Non-pigmented ciliary epithelial cell (primary cell): ENCODE measurements around the gene BMP2.

ENCODE experiments used
- DNase-seq: peaks from one replicate; pipeline ENCODE4 v3.0.0-alpha.2; 2010; ENCODE audit warnings: low read depth

BMP2 gene

DNA sequence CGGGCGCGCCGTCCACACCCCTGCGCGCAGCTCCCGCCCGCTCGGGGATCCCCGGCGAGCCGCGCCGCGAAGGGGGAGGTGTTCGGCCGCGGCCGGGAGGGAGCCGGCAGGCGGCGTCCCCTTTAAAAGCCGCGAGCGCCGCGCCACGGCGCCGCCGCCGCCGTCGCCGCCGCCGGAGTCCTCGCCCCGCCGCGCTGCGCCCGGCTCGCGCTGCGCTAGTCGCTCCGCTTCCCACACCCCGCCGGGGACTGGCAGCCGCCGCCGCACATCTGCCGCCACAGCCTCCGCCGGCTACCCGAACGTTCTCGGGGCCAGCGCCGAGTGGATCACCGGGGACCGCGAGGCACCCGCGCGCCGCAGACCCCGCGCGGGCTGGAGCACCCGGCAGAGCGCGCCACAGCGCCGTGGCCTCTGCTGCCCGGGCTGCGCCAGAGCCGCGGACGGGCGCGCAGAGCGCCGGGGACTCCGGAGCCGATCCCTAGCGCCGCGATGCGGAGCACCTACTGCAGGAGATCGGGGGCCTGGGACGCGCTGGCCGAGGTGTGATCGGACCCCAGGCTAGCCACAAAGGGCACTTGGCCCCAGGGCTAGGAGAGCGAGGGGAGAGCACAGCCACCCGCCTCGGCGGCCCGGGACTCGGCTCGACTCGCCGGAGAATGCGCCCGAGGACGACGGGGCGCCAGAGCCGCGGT is at the start of gene BMP2:
BMP2 (plus strand) TSS at position 151 of the 692 bp plus-strand sequence. CDS start 2,441 bp downstream, outside the sequence.
- no peak for DNase-seq

DNA sequence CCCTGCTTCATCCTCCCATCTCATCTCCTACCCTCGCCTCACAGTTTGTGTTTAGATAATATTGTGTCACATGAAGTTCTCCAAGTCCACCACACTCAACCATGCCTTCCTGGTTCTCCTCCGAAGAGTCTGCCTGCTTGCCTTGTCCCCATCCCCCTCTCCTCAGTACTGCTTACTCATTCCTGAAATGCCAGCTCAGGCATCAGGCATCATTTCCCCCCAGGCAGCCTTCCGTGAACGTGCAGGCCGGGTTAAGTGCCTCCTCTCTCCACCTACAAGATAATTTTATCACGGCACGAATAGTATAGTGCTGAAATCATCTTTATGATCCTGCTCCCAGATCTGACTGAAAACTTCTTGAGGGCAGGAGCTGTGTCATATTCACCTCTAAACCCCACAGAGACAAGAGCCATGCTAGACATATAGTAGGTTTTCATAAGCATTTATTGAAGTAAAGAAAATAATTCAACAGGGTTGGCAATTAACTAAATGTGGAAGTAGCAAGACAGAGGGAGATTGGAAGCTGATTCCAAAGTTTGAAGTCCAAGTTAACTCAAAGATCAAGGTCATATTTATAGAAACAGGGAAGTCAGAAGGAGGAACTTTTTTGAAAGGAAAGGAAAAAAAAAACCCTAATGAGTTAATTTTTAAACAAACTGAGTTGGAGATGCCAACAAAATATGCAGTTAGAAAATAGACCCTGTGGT is 48.7 kb upstream of the BMP2 start:
- no peak for DNase-seq

DNA sequence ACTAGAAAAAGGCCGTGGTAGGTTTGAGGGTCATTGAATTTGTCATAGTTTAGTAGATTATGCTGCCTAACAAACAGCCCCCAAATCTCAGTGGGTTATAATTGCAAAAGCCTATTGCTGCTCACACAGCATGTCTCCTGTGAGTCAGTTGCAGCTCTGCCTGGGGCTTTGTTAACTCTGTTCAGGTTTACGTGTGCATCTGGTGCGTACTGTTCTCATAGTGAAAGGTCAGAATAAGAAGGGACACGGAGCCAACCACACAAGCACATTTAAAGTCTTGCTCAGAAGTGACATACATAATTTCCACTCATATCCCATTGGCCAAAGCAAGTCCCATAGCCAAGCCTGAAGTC is 48.1 kb upstream of the BMP2 start:
- no peak for DNase-seq

DNA sequence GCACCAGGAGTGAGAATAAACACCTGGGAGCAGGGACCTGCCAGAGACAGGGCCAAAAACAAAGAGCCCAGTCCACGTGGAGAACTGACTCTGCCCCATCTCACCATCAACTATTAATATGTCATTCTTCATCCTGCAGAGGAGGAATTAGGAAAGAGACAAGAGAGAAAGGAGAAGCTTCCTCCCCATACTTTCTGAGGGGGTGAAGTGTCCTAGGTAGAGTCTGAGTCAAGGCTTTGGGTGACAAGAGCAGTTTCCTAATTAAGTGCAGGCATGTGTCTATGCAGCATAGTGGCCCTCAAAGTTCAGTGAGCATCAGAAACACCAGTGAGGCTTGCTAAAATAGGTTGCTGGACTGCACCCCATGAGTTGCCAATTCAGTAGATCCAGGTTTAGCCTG is 40.7 kb upstream of the BMP2 start:
- no peak for DNase-seq

DNA sequence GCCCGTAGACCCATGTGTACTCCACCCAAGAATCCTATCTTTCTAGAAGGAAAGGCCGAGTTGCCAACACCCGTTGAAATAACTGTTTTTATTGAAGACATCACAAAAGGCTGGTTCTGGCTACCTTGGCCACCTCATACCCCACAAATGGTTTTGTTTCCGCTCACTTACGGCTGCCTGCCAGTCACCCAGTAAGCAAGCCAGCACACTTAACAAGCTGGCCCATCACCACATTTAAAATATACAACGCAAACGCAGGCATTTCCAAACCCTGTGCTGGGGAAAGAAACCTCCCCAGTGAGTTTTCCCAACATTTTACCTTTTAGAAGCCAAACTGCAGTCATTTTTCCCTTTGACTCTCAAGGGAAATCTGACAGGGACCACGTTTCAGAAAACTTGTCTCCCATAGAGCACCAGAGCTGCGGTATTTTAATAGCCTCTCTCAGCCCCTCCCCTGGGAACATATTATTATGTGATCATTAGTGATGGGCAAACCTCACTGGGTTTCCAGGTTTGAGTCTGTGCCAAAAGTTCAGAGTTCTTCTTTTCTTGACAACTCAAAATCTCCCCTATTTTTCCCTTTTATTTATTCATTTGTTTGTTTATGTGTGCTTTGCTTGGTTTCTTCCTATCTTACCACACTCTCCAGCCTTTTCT is 36.7 kb upstream of the BMP2 start:
- DNase-seq, result no peak

DNA sequence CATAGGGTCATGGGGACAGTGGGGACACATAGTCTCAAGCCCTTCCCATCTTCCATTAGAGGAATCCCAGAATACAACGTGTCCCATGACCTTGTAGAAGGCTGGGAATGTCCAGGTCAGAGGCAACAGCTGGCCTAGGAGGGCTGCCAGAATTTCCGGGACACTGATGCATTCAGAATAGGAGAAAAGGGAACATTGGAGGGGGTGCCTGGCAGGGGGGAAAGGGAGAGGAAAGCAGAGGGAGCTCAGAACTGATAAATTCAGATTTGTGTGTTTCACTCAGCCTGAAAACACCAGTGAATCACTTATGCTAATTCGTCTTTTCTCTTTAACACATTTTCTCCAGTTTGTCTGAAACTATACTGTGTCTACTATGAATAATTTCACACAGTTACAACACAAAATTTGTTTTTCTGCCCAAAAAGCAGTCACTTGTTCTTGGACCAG is 35.5 kb upstream of the BMP2 start:
- DNase-seq, result no peak

DNA sequence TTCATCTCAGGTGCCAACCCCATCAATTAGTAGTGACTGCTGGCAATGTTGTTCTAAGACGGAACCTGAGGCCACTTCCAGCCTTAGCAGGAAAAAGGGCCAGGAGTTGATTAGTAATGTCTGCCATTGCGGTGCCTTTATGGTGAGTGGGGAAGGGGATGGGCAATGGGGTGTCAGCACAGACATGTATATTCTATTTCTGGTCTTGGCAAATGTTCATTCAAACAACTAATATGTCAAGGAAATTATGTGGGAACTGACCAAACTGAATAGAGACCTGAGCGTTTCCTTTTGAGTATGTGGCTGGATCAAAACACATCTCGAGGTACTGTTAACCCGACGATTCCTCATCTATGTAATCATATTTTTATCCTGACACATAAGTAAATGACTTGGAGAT is 34.6 kb upstream of the BMP2 start:
- no peak for DNase-seq

DNA sequence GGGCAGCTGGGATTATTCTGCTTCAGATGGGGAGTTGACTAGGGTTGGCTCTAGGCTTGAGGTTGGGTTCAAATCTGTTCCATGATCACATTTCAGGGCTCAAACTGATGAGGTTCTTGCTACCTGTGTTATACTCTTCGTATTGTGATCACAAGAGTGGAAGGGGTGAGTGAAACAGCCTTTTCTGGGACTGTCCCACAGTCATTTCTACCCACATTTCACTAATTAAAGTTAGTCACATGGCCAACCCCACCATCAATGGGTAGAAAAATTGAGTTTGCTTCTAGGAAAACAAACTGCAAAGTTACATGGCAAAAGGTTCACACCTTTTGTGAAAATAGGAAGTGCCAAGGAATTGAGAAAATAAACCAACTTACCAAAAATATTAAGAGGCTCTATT is 33.5 kb upstream of the BMP2 start:
- DNase-seq, result no peak

DNA sequence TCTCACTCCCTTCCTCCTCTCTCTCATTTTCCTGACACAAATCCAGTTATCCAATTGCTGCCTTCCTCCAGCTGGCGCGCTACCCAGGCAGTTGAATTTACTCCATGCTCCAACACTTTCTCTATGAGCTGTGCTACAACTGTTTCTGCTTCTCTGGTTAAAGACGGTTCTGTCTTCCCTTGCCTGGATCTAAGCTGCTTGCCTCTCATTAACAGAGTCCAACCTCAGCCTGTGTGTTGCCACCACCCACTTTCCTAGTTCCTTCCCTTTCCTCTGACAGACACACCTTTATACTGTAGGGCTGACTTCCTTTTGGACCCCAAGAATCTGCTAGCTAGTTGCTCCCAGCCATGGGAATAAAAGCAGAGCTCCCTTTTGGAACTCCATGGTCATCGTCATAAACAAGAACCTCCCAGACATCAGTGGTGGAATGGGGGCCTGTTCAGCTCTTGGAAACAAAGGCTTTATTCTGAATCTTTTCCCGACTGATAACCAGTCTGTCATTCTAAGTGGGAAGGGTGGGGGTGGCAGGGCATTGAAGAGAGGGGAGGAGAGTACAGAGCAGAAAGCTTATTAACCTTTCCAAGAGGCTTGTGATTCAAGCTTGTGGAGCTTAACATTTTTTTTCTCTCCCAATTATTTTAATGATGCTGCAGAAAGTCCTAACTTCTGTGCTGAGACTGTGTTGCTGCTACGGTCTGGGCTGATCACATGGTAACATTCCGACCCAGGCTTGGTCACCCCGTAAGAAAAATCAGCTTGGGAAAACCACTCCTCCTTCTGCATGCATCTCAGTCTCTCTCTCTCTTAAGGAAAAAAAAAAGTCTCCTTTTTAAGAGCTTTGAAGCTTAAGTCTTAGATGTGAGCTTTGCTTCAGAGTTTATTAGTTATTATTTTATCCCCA is 31.3 kb upstream of the BMP2 start:
- DNase-seq, result peak; percentile 17

DNA sequence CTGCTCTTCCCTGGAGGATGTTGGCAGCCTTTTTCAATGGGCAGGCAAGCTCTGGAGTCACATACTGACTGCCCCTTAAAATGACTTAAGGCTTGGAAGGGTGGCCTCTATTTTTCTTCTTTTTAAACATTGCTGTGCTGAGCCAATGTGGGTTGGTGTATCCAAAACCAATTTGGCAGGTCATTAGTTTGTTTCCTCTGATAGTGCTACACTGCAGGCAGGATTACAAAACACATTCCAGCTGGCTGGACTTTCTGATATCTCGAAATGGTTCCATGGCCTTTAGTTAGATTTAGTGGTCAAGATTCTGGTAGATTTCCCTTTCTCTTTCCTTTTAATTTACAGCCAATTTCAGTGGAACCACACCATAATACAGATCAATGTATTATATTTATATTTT is 28.1 kb upstream of the BMP2 start:
- DNase-seq, result no peak

DNA sequence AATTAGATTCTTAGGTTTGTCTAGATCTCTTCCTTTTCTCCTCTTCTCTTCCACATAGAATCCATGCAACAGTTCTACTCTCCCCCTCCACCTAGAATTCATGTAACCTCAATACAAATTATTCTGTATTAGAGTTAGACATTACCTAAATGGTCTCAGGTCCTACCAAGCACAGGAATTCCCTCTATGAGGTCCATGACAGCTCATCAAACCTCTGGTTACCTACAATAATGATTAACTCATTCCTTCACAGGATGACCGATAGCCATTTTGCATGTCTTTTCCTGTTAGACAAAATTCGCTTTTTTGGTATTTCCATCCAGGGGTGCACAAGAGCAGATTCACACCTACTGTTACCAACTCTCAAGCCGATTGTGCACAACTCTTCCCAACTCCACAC is 27.4 kb upstream of the BMP2 start:
- no peak for DNase-seq

DNA sequence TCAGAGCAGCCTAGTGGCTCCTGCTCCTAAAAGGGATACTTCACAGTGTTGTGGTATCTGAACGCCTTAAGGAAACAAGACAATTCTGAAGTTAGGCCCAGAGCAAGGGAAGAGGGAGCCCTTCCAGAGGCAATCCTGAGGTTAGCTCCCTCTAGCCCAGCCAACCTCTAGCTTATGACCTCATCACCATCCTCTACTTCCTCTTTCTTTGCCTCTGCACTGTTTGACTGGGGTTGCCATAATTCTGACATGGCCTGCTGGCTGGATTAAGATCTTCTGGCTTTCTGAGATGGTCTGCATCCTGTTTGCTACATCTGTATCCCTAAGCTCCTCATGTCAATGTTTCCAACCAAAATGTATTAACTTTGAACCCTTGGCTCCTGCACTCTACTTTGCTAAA is 23.3 kb upstream of the BMP2 start:
- DNase-seq, result no peak

DNA sequence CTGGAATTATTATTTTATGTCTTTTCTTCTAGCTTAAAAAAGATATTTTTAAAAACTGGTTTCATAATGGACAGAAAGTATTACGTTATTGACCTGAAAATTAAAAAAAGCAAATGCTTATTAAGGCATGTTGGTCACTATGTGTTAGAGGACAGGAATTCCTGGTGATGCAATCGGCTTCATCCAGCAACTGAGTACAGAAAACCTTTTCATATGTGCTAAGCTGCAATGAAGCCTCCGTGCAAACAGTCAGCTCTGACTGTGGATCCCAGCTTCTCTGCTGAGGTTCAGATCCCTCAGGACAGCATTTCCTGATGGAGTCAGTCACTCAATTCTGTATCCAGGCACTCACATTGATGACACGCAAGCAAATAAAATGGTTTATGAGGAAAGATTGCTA is 22.7 kb upstream of the BMP2 start:
- DNase-seq, result no peak

DNA sequence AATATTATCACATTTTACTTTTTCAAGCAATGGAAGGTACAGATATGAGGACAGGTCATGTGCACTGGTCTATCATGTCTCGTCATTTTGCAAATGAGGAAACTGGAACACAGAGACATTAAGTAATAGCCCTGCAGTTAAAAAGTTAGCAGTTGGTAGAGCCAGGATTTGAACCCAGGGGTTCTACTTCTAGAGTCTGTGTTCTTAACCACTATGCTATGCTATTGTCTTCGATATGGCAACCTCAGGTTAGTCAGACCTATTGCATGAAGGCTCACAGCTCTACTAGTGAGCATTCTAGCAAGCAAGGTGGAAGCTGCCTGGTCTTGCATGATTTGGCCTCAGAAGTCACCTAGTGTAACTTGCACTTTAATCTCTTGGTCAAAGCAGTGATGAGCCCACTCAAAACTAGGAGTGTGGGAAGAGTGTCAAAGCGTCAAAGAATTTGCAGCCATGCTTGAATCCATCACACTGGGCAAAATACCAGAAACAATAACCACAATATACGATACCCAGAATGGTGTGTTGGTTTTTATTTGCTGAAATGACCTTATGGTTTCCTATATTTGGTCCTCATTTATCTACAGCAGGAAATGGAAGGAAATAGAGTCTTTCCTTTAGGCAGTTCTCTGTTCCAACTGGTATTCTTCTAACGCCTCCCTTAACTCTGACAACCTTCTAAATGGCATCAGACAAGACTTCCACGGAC is 20.4 kb upstream of the BMP2 start:
- DNase-seq, result no peak

DNA sequence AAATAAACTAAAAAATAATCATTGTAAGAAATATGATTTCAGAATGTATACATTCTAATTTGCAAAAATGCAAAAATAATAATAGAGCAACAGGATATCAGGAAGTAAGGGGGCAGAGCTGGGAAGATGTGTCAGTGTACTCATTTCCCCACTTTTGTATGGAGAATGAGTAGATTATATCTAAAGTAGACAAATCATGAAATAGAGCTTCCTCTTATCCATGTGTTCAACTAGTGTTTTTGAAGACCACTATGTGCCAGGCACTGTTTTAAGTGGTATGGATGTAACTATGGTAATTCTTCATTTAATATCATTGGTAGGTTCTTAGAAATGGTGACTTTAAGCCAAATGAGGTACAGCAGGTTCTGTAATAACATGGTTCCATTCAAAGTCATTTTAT is 17.0 kb upstream of the BMP2 start:
- no peak for DNase-seq

DNA sequence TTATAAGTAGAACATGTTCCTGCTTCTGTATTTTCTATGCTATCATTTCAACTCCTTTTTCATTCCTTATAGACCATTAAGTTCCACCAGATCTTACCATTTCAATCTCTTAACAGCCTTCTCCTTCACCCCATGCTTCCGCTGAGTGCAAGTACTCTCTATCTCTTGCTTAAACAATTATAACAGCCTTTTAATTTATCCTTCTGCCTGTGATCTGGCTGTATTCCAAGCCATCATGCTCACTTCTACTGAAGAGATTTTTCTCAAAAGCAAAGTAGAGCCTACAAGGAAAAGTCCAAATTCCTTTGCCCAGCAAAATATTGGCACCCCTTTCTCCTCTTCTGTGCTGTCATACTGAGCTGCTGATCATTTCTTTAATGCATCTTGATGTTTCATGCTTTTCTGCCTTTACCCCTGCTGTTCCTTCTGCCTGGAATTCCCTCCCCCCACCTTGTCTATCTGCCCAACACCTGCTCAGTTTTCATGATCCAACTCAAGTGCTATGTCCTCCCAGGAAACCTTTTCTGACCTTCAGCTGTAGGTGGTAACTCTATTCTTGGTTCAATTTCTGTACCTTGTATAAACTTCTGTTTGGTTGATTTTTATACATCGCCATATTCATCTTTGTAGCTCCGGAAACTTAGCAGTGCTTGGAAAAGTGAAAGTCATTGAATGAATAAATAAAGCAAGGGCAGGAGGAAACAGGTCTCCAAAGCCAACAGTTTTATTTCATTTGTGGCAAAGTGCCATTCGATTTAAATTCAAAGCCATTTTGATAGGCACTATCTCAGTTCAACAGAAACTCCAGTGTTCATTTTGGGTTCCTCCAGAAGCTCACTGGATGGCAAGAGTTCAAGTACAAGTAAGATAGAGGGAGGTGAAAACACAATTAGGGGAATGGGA is 10.5 kb upstream of the BMP2 start:
- no peak for DNase-seq

DNA sequence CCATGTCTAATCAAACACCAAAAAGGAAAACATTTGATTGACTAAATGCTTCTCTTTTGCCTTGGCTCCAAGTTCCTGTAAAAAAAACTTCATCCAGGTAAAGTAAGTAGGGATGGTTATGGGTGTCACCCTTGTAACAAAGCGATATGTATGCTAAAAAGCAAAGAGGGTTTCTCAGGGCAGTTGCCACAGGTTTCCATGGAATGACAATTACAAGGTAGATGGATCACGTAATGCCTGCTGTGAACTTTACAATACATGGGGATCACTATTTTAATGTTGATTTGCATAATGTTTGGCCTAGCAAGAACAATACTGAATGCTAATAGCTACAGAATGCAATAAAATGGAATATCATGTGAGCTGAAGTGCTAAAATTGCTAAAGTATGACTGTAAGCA is 2.9 kb upstream of the BMP2 start:
- DNase-seq, result no peak

DNA sequence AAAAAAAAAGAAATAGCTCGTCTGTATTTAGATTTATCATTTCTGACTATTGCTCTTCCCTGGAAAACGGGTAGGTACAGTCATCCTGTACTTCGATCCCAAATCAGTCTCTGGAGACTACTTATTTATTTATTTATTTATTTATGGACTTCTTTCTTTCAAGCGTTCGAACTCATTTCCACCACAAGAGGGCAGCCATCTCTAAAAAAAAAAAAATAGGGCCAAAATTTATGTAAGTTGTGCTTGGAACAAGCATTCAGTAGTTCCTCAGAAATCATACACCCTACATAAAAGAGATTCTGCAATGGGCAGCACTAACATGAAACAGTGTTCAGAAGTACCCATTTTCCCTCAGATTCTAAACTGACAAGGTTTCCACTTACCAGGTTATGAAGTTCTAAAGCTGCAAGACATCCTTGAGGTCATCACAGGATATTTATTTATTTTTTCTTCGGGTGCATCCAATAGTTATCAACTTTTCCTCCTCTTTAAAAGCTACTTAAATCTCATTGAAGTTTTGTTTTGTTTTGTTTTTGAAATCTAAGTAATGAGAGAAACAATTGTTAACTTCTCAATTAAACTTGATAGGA is 1.9 kb upstream of the BMP2 start:
- DNase-seq, result no peak

DNA sequence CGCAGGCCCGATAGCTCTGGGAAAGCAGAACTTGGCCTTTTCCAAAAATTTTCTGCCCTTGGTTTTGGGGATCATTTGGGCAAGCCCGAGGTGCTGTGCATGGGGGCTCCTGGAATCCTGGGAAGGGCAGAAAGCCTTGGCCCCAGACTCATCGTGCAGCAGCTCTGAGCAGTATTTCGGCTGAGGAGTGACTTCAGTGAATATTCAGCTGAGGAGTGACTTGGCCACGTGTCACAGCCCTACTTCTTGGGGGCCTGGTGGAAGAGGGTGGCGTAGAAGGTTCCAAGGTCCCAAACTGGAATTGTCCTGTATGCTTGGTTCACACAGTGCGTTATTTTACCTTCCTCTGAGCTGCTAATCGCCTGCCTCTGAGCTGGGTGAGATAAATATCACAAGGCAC is 1.1 kb upstream of the BMP2 start:
- DNase-seq, result no peak

DNA sequence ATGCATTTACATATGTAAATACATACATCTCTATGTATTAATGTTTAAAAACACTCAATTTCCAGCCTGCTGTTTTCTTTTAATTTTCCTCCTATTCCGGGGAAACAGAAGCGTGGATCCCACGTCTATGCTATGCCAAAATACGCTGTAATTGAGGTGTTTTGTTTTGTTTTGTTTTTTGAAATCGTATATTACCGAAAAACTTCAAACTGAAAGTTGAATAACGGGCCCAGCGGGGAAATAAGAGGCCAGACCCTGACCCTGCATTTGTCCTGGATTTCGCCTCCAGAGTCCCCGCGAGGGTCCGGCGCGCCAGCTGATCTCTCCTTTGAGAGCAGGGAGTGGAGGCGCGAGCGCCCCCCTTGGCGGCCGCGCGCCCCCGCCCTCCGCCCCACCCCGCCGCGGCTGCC is 355 bp upstream of the BMP2 start:
- DNase-seq, result no peak
